ENCODE results near the gene PRLH. TPM values are rescaled to one million over a fixed set of nuclear protein-coding genes. Genes with fewer than 3 reads are reported as not detected.
"Not testable (repeated sequence)": the region's sequence is repeated elsewhere in the genome, so short reads cannot be mapped to it uniquely, and the experiment has no call there.

Gene PRLH
- polyA plus RNA-seq, 3 donors: not detected

- peak; percentile 72 for DNase-seq
Measured at GRCh38 chr2:237581751-237582746, 15.7 kb downstream of the PRLH start.

GRCh38 chr2:237583385-237584295 lies 17.3 kb downstream of the PRLH start:
- no peak for DNase-seq

- DNase-seq: no peak
Measured at GRCh38 chr2:237585590-237586221, 19.3 kb downstream of the PRLH start.

GRCh38 chr2:237588044-237588696 lies 21.8 kb downstream of the PRLH start:
- DNase-seq: no peak

- DNase-seq: no peak
Measured at GRCh38 chr2:237590272-237591140, 24.1 kb downstream of the PRLH start, which contains the start of gene RAB17. RAB17 (minus strand) TSS chr2:237590734; CDS start chr2:237586154, 4,580 bp downstream.

- no peak for DNase-seq
Measured at GRCh38 chr2:237591141-237591881, 24.9 kb downstream of the PRLH start.

GRCh38 chr2:237592425-237592980 lies 26.1 kb downstream of the PRLH start:
- DNase-seq: no peak

GRCh38 chr2:237593036-237593435 lies 26.7 kb downstream of the PRLH start:
- no peak for DNase-seq

GRCh38 chr2:237593596-237594320 lies 27.4 kb downstream of the PRLH start:
- DNase-seq: no peak

GRCh38 chr2:237594514-237594871 lies 28.1 kb downstream of the PRLH start:
- no peak for DNase-seq

GRCh38 chr2:237595829-237596519 lies 29.6 kb downstream of the PRLH start:
- DNase-seq: not testable (repeated sequence)

- no peak for DNase-seq
Measured at GRCh38 chr2:237596520-237597195, 30.3 kb downstream of the PRLH start.

GRCh38 chr2:237597196-237598145 lies 31.1 kb downstream of the PRLH start:
- no peak for DNase-seq

GRCh38 chr2:237598468-237599208 lies 32.3 kb downstream of the PRLH start:
- DNase-seq: no peak

- no peak for DNase-seq
Measured at GRCh38 chr2:237599465-237600110, 33.2 kb downstream of the PRLH start.
